T follicular helper cell (primary cell): Measurements from ENCODE around the gene B3GNT3.

Experiments
- DNase-seq: peaks from one replicate; pipeline ENCODE4 v3.0.0-alpha.2; 2020; ENCODE audit warnings: low read depth

The B3GNT3 gene

DNA sequence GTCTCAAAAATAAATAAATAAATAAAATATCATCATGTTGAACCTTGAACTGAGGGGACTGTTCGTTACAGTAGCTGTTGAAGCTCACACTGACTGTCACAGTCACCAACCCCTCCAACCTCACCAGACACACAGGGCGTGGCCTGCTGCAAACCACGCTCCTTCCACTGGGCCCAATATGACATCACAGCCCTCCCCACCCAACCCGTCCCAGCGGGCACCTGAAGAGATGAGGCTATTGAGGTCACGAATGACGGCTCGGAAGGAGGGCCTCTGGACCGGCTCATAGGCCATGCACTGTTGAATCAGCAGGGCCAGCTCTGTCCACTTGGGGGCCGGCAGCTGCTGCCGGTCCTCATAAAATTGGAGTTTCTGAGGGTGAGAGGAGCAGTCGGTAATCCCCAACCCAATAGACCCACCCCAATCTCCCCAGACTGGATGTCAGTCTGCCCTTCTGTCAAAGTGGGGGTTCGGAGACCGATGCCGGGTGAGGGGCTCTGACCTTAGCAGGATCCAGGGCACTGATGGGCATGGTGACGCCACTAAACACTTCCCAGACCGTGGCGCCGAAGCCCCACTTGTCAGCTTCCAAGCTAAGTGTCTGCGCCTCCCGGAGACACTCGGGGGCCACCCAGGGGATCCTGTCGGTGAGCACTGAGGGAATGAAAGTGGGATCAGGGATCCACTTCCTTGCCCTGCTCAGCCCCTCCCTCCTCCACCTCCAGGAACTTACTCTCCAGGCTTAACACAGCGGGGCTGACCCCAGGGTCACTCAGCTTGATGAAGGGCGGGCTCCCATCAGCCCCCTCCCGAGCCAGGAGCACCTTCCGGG lies 39.6 kb downstream of the B3GNT3 start:
- no peak for DNase-seq

DNA sequence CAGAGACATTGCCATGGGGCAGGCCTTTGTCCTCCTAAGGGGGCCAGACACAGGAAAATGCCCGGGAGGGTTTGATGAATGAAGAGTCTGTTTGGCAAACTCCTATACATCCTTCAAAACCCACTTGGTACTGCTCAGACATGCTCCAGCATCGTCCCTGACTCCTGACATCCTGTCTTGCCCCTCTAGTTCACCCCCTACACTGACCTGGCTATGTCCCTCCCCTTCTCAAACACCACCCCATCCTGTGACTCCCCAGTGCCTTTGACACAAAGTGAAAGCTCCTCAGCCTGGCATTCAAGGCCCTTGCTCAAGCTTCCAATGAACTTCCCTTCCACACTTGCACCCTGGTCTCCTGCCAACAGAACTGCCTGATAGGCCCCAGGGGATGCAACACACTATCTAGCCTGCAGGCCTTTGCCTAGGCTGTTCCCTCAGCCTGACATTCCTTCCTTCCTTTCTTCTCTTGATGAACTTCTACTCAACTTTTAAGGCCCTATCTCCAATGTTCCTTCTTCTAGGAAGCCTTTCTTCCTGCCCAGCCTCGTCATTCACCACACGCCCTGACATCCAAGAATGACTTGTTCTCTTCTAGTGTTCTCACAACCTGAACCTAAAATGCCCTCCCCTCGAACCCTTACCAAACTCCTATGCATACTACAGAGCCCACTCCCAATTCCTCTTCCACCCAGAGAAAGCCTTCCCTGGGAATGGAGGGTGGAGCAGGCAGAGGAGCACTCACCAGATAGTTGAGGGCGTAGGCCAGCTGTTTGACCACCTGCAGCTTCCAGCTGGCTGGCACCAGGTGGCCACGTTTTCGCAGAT lies 40.5 kb downstream of the B3GNT3 start:
- DNase-seq: no peak

DNA sequence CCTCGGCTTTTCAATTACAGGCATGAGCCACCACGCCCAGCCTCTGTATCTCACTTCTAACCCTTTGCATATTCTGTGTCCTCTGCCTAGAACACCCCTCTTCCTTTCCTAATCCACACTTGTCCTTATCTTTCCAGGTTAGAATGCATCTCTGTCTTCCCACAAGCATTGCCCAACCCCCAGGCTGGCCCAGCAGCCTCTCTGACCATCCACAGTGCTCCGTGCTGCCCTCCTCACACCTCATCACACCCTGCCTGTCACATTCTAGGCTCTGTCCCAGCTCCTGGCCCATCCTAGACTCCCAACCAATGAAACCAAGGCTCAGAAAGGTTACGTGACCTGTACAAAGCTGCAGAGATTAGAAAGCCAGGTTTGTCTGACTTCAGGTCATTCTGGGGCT lies 41.6 kb downstream of the B3GNT3 start:
- DNase-seq: no peak

DNA sequence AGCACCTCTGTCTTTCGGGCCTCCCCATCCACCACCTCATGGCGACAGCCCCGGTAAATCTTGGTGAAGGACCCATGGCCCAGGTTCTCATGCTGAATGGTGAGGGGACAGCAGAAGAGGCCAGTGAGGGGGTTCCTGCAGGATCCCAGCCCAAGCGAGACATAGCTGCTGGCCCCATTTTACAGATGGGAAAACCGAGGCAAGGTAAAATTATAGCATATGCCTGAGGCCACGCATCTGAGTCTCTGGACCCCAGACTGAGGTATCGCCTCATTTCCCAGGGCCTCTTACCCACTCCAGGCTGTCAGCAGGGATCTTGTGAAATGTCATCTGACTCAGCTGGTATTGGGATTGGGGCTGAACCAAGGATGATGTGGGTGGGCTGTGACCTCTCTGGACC lies 43.0 kb downstream of the B3GNT3 start:
- DNase-seq: no peak

DNA sequence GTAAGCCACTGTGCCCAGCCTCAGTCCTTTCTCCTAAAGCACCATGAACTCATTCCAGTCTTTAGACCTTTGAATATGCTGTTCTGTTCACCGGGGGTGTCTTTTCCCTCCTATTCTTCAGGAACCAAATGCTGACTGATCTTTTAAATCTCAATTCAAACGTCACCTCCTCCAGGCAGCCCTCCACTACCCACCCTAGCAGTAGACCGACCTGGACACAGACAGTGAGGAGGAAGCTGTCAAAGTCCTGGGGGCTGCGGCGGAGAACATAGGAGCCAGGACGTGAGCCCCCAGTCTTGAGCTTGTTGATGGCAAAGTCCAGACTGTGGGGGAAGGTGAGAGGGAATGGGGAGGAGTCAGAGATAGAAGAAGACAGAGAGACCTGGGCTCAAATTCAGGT lies 45.1 kb downstream of the B3GNT3 start:
- no peak for DNase-seq

DNA sequence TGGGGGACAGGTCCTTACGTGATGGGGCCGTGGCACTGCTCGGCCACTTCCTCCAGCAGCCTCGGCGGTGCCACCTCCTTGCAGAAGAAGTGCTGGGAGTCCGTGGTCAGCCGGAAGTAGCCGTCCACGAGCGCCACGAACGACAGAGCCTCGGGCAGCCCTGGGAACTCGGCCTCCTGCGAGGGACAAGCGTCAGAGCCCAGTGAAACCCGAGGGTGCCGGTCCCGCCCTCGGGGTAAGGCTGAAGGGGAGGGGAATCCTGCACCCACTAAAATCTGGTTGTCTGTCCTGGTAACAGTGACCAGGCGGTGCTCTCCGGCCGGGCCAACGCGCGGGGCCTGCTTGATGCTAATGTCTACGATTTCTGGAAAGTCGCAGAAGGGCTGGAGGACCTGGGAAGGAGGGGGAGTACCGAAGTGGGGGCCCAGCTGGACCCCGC lies 46.5 kb downstream of the B3GNT3 start:
- no peak for DNase-seq

DNA sequence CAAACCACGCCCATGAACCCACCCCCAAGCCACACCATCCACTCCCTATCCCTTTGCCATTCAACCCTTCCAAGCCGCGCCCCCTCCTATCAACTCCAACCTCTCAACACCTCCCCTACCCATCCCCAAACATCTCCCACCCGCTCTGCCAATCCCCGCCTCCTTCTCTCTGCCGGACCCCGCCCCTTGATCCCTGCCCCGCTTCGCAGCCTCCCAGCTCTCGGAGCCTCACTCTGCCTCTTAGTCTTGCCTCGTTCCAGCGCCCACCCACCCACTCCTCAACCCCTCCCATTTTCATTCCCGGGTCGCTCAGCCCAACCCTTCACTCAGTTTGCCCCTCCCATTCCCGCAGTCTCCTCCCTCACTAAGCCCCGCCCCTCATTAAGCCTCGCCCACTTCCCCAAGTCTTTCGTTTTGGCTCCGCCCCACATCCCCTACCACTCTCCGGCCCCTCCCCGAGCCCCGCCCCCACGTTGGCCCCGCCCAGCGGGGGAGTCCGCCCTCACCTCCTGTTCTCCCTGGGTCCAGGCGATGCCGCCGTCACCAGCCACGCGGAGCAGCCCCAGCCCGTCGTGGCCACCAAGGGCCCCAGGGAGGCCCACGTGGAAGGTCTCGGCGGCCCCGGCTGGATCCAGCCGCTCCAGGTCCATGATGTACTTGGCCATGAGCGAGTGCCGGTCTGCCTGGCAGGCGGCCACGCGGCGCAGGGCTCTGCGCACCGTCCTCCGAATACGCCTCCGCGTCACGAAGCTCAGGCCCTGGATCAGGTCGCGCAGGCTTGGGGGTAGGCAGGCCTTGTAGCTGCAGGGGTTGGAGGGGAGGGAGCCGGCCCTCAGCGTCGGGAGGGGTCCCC lies 47.1 kb downstream of the B3GNT3 start:
- peak; percentile 34 for DNase-seq

DNA sequence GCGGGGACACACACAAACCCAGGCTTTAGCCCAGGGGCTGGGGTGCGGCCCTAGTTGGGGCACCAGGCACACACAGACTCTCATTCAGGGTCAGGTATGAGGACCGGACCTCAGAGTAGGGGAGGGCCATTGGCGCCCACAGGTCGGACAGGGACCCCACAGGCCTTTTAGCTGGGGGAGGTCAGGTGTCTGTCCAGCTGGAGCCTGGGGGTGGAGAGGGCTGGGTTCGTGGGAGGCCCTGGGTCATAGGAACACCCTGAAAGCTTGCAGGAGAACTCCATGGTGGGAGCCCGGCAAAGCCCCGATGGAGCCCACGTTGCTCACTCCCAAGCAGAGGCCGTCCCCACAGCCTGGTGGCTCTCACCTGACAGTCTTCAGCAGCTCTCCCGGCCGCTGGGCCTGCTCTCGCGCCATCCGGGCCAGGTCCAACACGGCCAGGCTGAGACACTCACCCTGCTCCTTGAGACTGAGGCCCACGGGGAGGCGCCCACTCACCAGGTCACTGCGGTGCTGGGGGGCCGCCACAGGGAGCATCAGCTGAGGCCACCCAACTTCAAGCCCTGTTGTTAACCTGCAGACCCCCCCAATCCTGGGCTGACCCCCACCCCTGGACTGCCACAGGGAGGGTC lies 47.8 kb downstream of the B3GNT3 start:
- DNase-seq: no peak

DNA sequence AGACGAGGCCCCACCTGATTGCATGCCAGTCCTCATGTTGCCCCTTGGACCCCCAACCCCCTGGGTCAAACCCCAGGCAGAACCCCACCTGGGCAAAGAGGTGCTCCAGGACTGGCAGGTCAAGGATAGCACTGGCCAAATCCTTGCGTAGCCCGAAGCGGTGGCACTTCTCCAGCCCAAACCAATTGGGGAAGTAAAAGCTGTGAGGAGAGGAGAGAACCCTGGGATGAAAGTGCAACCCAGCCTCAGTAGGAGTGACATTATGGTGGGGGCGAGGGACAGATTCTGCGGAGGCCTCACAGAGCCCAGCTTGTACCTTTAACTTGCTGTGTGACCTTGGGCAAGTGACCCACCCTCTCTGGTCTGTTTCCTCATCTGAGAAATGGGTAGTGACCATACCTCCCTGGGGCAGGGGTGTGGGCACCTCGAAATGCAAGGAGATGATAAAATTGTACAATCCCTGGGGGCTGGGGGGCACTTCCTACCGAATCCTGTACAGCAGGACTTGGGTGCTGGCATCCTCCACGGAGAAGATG lies 48.4 kb downstream of the B3GNT3 start:
- DNase-seq: no peak

DNA sequence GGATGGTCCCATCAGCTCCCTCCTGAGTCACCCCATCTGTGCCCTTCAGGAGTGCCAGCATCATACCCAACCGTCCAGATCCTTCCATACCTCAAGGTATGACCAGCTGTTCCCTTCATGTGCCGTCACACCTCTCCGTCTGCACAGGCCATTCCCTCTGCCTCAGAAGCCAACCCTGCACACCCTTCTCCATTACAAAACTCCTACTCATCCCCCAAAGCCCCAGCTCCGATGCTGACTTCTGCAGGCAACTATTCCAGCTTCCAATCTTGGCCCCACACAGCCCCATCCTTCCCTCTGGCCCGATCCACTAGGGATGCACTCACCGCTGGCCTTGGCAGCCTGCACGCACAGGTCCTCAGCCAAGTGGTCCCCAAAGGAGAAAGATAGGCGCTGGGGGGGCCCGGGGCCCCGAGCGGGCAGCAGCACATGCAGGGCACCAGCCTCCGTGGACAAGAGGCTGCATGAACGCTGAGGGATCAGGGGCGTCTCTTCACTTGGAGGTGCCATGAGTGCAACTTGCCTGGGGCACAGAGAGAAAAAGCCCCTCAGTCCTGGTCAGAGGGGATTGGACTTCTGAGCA lies 49.1 kb downstream of the B3GNT3 start:
- no peak for DNase-seq

DNA sequence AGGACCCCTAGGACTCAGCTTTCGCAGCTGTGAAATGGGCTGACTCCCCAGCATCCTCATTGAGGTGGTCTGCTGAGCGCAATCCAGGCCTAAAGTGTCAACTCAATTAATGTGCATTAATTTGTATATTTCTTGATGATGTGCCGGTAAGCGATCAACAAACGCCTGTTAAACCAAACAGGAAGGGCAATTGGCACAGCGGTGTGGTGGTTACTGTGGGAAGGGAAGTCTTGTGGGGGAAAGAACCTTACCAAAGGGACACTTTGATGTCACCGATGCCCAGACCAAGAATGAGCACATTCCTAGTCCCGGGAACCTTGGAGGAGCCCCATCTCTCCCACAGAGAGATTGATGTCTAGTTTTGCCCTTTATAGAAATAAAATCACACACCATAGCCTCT lies 51.2 kb downstream of the B3GNT3 start:
- DNase-seq: no peak

DNA sequence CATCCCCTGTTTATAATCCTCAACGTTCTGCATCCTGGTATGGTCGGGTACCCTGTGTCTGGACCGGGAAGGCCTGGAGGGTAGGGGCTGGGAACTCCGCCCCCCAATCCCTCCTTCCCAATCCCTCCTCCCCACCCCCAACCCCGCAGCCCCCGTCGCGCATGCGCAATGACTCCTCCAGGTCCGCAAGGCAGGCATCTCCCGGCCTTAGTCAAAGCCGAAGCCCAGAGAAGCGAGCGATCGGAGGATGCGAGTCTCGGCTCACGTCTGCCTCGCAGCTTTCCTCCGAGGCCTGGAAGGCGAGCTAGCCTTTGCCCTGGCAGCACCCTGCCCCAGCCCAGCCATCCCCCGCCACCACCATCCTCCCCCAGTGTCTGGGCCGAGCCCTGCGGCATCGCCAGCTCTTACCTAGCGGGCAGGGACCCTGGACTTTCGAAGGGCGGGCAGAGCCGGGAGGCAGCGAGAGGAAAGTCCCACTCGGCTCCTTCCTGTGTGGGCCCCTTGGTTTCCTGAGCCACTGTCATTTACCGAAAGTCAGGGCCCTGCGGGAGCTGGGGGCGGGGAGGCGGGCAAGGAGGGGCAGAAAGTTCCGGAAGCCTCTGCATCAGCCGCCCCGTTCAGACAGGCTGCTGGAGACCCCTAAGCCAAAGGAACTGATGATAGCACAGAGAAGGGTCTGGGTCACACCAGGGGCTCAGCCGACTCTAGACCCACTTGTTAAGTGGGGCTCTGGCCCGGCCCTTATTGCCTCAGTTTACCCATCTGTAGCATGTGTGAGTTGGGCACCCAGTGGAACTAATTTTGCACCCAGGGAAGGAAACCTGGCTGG lies 52.8 kb downstream of the B3GNT3 start, which contains the start of gene JAK3:
TSS of gene JAK3 (minus strand) at position 445 of the 829 bp plus-strand sequence. CDS start 3,565 bp downstream, outside the sequence.
- peak; percentile 73 for DNase-seq

DNA sequence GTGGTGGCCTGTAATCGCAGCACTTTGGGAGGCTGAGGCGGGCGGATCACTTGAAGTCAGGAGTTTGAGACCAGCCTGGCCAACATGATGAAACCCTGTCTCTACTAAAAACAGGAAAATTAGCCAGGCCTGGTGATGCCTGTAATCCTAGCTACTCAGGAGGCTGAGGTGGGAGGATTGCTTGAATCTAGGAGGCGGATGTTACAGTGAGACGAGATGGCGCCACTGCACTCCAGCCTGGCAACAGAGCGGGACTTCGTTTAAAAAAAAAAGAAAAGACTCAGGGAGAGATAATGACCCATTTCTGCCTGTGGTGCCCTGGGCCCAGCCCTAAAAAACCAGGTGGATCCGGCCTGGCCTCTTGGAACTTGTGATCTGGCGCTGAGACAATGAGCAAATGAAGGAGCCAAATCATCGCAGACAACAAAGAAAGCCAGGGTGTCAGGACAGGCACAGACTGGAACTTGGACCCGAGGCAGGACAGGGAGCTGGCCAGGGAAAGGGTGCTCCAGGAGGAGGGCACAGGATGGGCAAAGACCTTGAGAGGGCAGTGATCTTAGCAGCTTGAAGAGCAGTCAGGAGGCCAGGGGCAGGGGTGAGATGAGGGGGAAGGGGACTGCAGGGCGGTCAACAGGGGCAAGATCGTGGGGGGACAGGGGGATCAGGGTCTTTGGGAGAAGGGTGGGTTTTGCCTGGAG lies 53.8 kb downstream of the B3GNT3 start:
- DNase-seq: no peak

DNA sequence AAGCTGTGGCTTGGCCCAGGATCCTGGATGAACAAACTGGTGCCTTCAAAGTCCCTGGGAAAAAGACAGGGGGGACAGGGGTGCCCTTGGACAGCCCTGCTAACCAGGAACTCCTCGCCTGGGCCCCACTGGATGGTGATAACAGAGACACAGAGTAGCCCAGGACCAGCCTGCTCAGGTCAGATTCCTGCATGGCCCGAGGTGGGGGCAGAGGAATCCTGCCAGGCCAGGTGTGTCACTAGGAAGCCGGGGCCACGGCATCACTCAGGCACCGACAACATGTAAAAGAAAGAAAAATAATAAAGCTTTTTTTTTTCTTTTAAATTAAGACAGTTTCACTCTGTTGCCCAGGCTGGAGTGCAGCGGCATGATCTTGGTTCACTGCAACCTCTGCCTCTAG lies 59.1 kb downstream of the B3GNT3 start:
- DNase-seq: no peak

DNA sequence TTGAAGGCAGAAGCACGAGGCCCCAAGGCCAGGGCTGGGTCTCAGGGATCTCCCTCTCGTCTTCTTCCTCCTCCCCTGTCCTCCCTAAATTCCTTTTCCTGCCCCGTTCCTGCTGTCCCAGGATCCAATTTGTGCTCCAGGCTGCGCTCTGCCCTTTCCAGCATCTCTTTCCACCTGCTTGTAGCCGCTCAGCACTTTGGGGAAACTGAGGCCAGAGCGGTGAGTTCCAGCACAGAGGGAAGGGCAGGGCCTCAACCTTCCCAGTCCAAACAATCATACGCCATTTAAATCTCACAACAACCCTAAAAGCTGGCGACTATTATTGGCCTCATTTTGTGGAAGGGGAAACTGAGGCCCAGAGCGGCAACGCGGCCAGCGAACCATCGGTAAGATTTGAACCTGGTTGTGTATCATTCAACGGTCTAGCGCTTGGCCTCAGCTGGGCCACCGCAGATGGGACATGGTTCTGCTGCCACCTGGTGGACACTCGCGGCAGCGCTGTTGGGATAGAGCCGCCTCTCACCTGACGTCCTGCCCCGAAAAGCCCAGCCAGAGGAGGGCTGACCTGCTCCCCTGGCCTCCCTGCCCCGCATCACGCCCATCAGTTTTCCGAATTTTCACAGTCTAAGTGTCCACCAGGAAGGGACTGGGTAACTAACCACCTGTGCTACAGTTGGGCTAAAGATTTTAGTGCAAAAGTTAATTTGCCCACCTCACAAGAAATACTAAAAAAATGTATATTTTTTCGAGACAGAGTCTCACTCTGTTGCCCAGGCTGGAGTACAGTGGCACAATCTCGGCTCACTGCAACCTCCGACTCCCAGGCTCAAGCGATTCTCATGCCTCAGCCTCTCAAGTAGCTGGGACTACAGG lies 60.6 kb downstream of the B3GNT3 start:
- DNase-seq: peak; percentile 84

DNA sequence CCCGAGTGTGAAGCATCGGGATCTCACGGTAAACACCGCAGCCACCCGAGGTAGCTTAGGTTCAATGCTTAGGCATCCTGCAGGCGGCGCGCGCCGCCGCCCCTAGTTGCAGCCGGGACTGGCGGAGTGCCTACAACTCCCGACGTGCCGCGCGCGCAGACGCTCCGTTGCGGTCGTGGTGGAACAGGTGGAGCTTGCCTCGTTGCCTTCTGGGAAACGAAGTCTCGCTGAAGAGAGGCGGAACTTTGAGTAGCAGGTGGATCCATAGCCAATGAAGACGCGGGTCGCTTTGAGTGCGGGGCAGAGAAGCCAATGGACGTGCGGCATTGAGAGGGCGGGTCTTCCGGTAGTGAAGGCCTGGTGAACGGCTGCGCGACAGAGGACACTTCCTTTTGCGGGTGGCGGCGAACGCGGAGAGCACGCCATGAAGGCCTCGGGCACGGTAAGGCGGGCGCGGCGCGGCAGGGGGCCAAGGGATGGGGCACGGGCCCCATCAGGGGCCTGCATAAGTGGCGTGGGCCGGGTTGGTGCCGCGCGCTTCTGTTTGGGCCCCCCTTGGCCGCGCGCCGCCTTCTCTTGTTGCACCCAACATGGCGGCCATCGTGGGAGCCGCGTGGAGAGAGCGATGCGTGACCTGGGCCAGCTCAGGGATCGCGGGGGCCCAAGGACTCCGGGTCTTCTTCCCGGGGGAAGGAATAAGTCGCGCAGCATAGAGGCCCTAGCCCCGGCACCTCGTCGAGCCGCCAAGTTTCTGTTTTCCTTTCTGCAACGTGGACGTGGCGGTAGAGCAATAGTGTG lies 64.8 kb downstream of the B3GNT3 start, which contains the start of gene RPL18A:
TSS of gene RPL18A (plus strand) at position 378 of the 798 bp plus-strand sequence. CDS start at position 425, 47 bp downstream.
- peak; percentile 99 for DNase-seq

DNA sequence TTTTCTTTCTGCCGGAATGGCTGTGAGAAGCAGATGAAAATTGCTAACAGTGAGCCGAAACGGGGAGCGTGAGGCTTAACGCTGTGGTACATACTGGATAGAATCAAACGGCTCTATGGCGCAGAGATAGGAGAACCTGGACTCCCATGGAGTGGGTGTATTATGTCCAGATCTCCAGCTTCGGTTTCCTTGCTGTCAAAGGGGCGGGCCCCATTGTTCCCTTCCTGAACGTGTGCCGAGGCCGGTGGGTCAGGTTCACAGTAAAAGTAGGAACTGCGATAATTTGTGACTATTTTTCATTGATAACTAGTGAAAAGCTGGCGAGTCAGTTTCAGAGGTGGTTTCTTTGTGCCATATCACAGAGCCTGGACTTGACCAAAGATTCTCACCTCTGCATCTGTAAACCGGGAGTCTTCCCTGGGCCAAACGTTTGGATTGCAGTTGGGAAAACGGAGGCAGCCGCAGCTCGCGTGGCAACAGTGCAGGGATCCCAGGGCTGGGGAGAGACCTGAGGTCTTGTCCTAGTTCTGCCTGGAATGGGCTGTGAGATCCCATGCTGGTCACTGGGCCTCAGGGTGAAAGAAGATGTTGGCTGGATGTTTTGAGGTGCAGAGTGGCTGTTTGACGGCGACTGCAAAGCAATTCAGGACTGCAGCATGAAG lies 65.5 kb downstream of the B3GNT3 start:
- DNase-seq: no peak
